GM23248 (cell line): ENCODE measurements around the gene DYNLT5. TPM values are rescaled to one million over a fixed set of nuclear protein-coding genes. Genes with fewer than 3 reads are reported as not detected.

Experiments used
- DNase-seq: peaks from one replicate; pipeline ENCODE4 v3.0.0-alpha.2; 2015
- H2AFZ ChIP-seq: fragments of 200-600 bp; sonication (generic); 2 replicates; pipeline ENCODE4 v1.6.1; 2016; ENCODE audit warnings: antibody characterized with exemption
- H3F3A ChIP-seq: fragments of 200-600 bp; sonication (generic); 2 replicates; pipeline ENCODE4 v1.6.1; 2016; ENCODE audit warnings: mild to moderate bottlenecking, antibody characterized with exemption, mixed run types; ENCODE audit not compliant: insufficient read depth
- H3K27ac ChIP-seq: fragments of 200-600 bp; sonication (generic); 2 replicates; pipeline ENCODE4 v1.5.1; 2016; ENCODE audit warnings: mild to moderate bottlenecking
- H3K27me3 ChIP-seq: fragments of 200-600 bp; sonication (generic); replicated peaks from 2 replicates; pipeline ENCODE4 v1.6.1; 2016; ENCODE audit warnings: mild to moderate bottlenecking; ENCODE audit not compliant: insufficient read depth
- H3K36me3 ChIP-seq: fragments of 200-600 bp; sonication (generic); 2 replicates; pipeline ENCODE4 v1.6.1; 2016; ENCODE audit warnings: low read depth, mild to moderate bottlenecking
- H3K4me1 ChIP-seq: fragments of 200-600 bp; sonication (generic); 2 replicates; pipeline ENCODE4 v1.6.1; 2016; ENCODE audit warnings: mild to moderate bottlenecking; ENCODE audit not compliant: insufficient read depth
- H3K4me2 ChIP-seq: fragments of 200-600 bp; sonication (generic); one replicate; pipeline ENCODE4 v1.6.1; 2016; ENCODE audit warnings: mild to moderate bottlenecking; ENCODE audit not compliant: unreplicated experiment
- H3K4me3 ChIP-seq: fragments of 200-600 bp; sonication (generic); 2 replicates; pipeline ENCODE4 v1.5.1; 2016; ENCODE audit warnings: mild to moderate bottlenecking
- H3K79me2 ChIP-seq: fragments of 200-600 bp; sonication (generic); 2 replicates; pipeline ENCODE4 v1.6.1; 2016; ENCODE audit warnings: mild to moderate bottlenecking; ENCODE audit not compliant: insufficient read depth
- H3K9ac ChIP-seq: fragments of 200-600 bp; sonication (generic); 2 replicates; pipeline ENCODE4 v1.6.1; 2016; ENCODE audit warnings: mild to moderate bottlenecking
- H3K9me2 ChIP-seq: fragments of 200-600 bp; sonication (generic); 2 replicates; pipeline ENCODE4 v1.6.1; 2016; ENCODE audit warnings: mixed run types, mild to moderate bottlenecking, moderate library complexity; ENCODE audit not compliant: insufficient read depth
- H3K9me3 ChIP-seq: fragments of 200-600 bp; sonication (generic); one replicate; pipeline ENCODE4 v1.6.1; 2017; ENCODE audit warnings: low read depth
- H4K20me1 ChIP-seq: fragments of 200-600 bp; sonication (generic); 2 replicates; pipeline ENCODE4 v1.6.0; 2016; ENCODE audit not compliant: insufficient read depth
- EZH2 ChIP-seq: fragments of 200-600 bp; sonication (generic); IDR thresholded peaks from 2 replicates; pipeline ENCODE4 v1.6.1; 2018; ENCODE audit warnings: antibody characterized with exemption, mild to moderate bottlenecking; ENCODE audit not compliant: insufficient read depth, poor library complexity, severe bottlenecking
- EZH2phosphoT487 ChIP-seq: fragments of 200-600 bp; sonication (generic); IDR thresholded peaks from 2 replicates; pipeline ENCODE4 v1.6.1; 2018; ENCODE audit warnings: antibody characterized with exemption, moderate library complexity, mild to moderate bottlenecking, low read depth; ENCODE audit not compliant: insufficient read depth
- WGBS, 2 experiments: methylation state at CpG; one replicate each; pipeline ENCODE4 v1.1.6; 2015 to 2017; ENCODE audit warnings: low lambda C conversion rate in 2 of 2, low coverage in 1 of 2; ENCODE audit errors: missing lambda C conversion rate in 2 of 2; 5-methylcytosine and 5-hydroxymethylcytosine counted together
- in situ Hi-C: fragments of 300-500 bp; cut with MboI; formaldehyde crosslinking; loops from 2 replicates; pipeline ENCODE4 v1.15.0; 2020
- polyA plus RNA-seq: library from polyadenylated mRNA; unstranded; fragments of >200 nt; fragmentation: Nextera tagmentation; extraction: Ambion mirVana; gene quantifications from 2 replicates; pipeline ENCODE4 v1.2.1, GENCODE V29; 2016
- total RNA-seq: library from RNA; depleted of rRNA; stranded (reverse); fragments of >200 nt; shearing (Covaris generic); gene quantifications from 2 replicates; pipeline ENCODE4 v1.2.3, GENCODE V29; 2014; rRNA removed

The DYNLT5 gene
- total and polyA plus RNA-seq, 2 experiments from 2014 or later: 2.3 to 3.0 TPM

GRCh38 chr1:66824771-66825170, 72.5 kb downstream of the DYNLT5 start:
- H4K20me1 ChIP-seq: no peaks in the 10 kb centered on the region
- no peak overlapping the region for H3K27ac ChIP-seq
- in situ Hi-C loops: no loop called here
- no peak for DNase-seq
- H3K9me3 ChIP-seq: no peaks in the 10 kb centered on the region
- no peaks in the 10 kb centered on the region for H3K27me3 ChIP-seq
- H3K9me2 ChIP-seq: no peaks in the 10 kb centered on the region
- H3K4me2 ChIP-seq: no peak overlapping the region
- H3K9ac ChIP-seq: no peak overlapping the region
- H2AFZ ChIP-seq: no peak overlapping the region
- no peaks in the 10 kb centered on the region for H3K4me1 ChIP-seq
- no peaks in the 10 kb centered on the region for H3F3A ChIP-seq
- H3K4me3 ChIP-seq: no peak overlapping the region
- no peaks in the 10 kb centered on the region for H3K79me2 ChIP-seq
- WGBS, 2 experiments: 94 to 100% methylated on average over 1 of the region's 1 CpG
- TF ChIP-seq EZH2: no peak
- no peak for TF ChIP-seq EZH2phosphoT487
- no peaks in the 10 kb centered on the region for H3K36me3 ChIP-seq

Other genes starting within 250 kb of the DYNLT5 start
- 2.1 and 4.0 TPM in 2 replicates for gene SGIP1, start 218.3 kb upstream of the DYNLT5 start, total RNA-seq
- 7.3 and 7.7 TPM in 2 replicates for gene SGIP1, start 218.3 kb upstream of the DYNLT5 start, polyA plus RNA-seq
- gene INSL5, start 48.8 kb downstream of the DYNLT5 start, total RNA-seq: not detected in 2 replicates
- not detected in 2 replicates for gene INSL5, start 48.8 kb downstream of the DYNLT5 start, polyA plus RNA-seq
- gene DNAI4, start 172.4 kb downstream of the DYNLT5 start, total RNA-seq: 7.3 and 9.9 TPM in 2 replicates
- 3.2 and 4.2 TPM in 2 replicates for gene DNAI4, start 172.4 kb downstream of the DYNLT5 start, polyA plus RNA-seq
- 34.8 and 38.1 TPM in 2 replicates for gene MIER1, start 172.5 kb downstream of the DYNLT5 start, total RNA-seq
- 36.8 and 37.8 TPM in 2 replicates for gene MIER1, start 172.5 kb downstream of the DYNLT5 start, polyA plus RNA-seq